Activated naive CD8-positive, alpha-beta T cell treated with anti-CD3 and anti-CD28 coated beads, Interleukin-2, amount 50 U/mL, for 16 hours (primary cell): ENCODE measurements around the gene SLC22A8.
"Not testable (repeated sequence)": the region's sequence is repeated elsewhere in the genome, so short reads cannot be mapped to it uniquely, and the experiment has no call there.

Experiments used
- DNase-seq: peaks from one replicate; pipeline ENCODE4 v3.0.0-alpha.2; 2020; ENCODE audit warnings: low read depth, low spot score

The SLC22A8 gene

GRCh38 chr11:62985041-62985750 is 30.4 kb downstream of the SLC22A8 start:
- no peak for DNase-seq

GRCh38 chr11:62984451-62984991 is 31.1 kb downstream of the SLC22A8 start, which contains the start of gene SLC22A6:
Gene SLC22A6, minus strand, starts transcription at chr11:62984967. Its CDS starts 277 bp downstream, at chr11:62984690.
- DNase-seq, result no peak

GRCh38 chr11:62983536-62984199 is 32.0 kb downstream of the SLC22A8 start:
- no peak for DNase-seq

- no peak for DNase-seq
Observed at GRCh38 chr11:62981743-62982142, 33.9 kb downstream of the SLC22A8 start.

- no peak for DNase-seq
Observed at GRCh38 chr11:62980133-62980760, 35.4 kb downstream of the SLC22A8 start.

- DNase-seq, result no peak
Observed at GRCh38 chr11:62976109-62976508, 39.5 kb downstream of the SLC22A8 start.

GRCh38 chr11:62974848-62975522 is 40.7 kb downstream of the SLC22A8 start:
- no peak for DNase-seq

- no peak for DNase-seq
Observed at GRCh38 chr11:62965574-62965973, 50.1 kb downstream of the SLC22A8 start.

- DNase-seq, result no peak
Observed at GRCh38 chr11:62962391-62962790, 53.2 kb downstream of the SLC22A8 start.

- no peak for DNase-seq
Observed at GRCh38 chr11:62961017-62961570, 54.5 kb downstream of the SLC22A8 start.

- no peak for DNase-seq
Observed at GRCh38 chr11:62959422-62959980, 56.1 kb downstream of the SLC22A8 start.

- DNase-seq, result no peak
Observed at GRCh38 chr11:62958547-62959421, 56.9 kb downstream of the SLC22A8 start.

GRCh38 chr11:62957147-62957546 is 58.5 kb downstream of the SLC22A8 start:
- DNase-seq, result no peak

GRCh38 chr11:62954478-62954877 is 61.2 kb downstream of the SLC22A8 start:
- DNase-seq, result no peak

- DNase-seq, result no peak
Observed at GRCh38 chr11:62953811-62954210, 61.8 kb downstream of the SLC22A8 start.

GRCh38 chr11:62948765-62949320 is 66.8 kb downstream of the SLC22A8 start:
- no peak for DNase-seq

- not testable (repeated sequence) for DNase-seq
Observed at GRCh38 chr11:62945538-62945937, 70.1 kb downstream of the SLC22A8 start.
